ENCODE data around the gene PCYT2.
A peak's percentile ranks its signal among the peaks of the same experiment; 100 is the strongest.
"Not testable (repeated sequence)": the region's sequence is repeated elsewhere in the genome, so short reads cannot be mapped to it uniquely, and the experiment has no call there.

PCYT2 gene

GRCh38 chr17:81927152-81927652 is 16.0 kb upstream of the PCYT2 start:
- no peak for DNase-seq (ENCODE audit: low read depth)

GRCh38 chr17:81926451-81927151 is 15.4 kb upstream of the PCYT2 start:
- DNase-seq (ENCODE audit: low read depth): peak; percentile 27

- no peak for DNase-seq (ENCODE audit: low read depth)
Observed at GRCh38 chr17:81925860-81926450, 14.8 kb upstream of the PCYT2 start.

GRCh38 chr17:81924557-81925532 is 13.6 kb upstream of the PCYT2 start:
- no peak for DNase-seq (ENCODE audit: low read depth)

GRCh38 chr17:81923302-81924260 is 12.4 kb upstream of the PCYT2 start:
- no peak for DNase-seq (ENCODE audit: low read depth)

- DNase-seq (ENCODE audit: low read depth): no peak
Observed at GRCh38 chr17:81922566-81923301, 11.5 kb upstream of the PCYT2 start.

- no peak for DNase-seq (ENCODE audit: low read depth)
Observed at GRCh38 chr17:81921996-81922565, 10.9 kb upstream of the PCYT2 start.

GRCh38 chr17:81921537-81921862 is 10.3 kb upstream of the PCYT2 start:
- no peak for DNase-seq (ENCODE audit: low read depth)

- DNase-seq (ENCODE audit: low read depth): no peak
Observed at GRCh38 chr17:81920612-81921536, 9.7 kb upstream of the PCYT2 start.

- DNase-seq (ENCODE audit: low read depth): no peak
Observed at GRCh38 chr17:81918832-81919545, 7.8 kb upstream of the PCYT2 start.

GRCh38 chr17:81918333-81918669 is 7.1 kb upstream of the PCYT2 start:
- not testable (repeated sequence) for DNase-seq (ENCODE audit: low read depth)

GRCh38 chr17:81917565-81918332 is 6.5 kb upstream of the PCYT2 start, which contains the start of gene SIRT7:
Gene SIRT7, minus strand, starts transcription at chr17:81918176. Its CDS starts 45 bp downstream, at chr17:81918131.
- peak; percentile 22 for DNase-seq (ENCODE audit: low read depth)

- DNase-seq (ENCODE audit: low read depth): no peak
Observed at GRCh38 chr17:81916234-81917001, 5.2 kb upstream of the PCYT2 start.

GRCh38 chr17:81915331-81915730 is 4.1 kb upstream of the PCYT2 start:
- DNase-seq (ENCODE audit: low read depth): no peak

GRCh38 chr17:81914103-81914850 is 3.1 kb upstream of the PCYT2 start:
- no peak for DNase-seq (ENCODE audit: low read depth)

- DNase-seq (ENCODE audit: low read depth): no peak
Observed at GRCh38 chr17:81913394-81914102, 2.3 kb upstream of the PCYT2 start.

Measured in HS-27A (cell line).